ENCODE data around the gene OSM. TPM values are rescaled to one million over a fixed set of nuclear protein-coding genes. Genes with fewer than 3 reads are reported as not detected.

The OSM gene
- total and polyA plus RNA-seq, 7 donors = 0.60 to 12.8 (median 1.5) TPM

- Histone ChIP-seq H3K27me3 (no peaks in the 10 kb centered on the region), H3K4me1 (peaks cover 0 to 10% (median 7%) of the 10 kb centered on the region in 4 donors), H3K9me3 (no peaks in the 10 kb centered on the region), H3K36me3 (peaks cover 0 to 28% (median 7%) of the 10 kb centered on the region in 4 donors), H3K27ac (no peak overlapping the region), H3K4me3 (no peak overlapping the region)
- WGBS, 2 donors = 53 to 76% methylated on average over 7 of the region's 7 CpGs
- TF ChIP-seq POLR2AphosphoS5 (IDR thresholded peaks at IDR 0.05) (no peak), POLR2A (IDR thresholded peaks at IDR 0.05) (no peak), EP300 (IDR thresholded peaks at IDR 0.05) (no peak), CTCF (IDR thresholded peaks at IDR 0.05) (no peak)
- no peak for DNase-seq
- intact Hi-C loops (cut with DNase I) = no loop called here
Observed at GRCh38 chr22:30282616-30283046, 16.0 kb upstream of the OSM start.

DNA sequence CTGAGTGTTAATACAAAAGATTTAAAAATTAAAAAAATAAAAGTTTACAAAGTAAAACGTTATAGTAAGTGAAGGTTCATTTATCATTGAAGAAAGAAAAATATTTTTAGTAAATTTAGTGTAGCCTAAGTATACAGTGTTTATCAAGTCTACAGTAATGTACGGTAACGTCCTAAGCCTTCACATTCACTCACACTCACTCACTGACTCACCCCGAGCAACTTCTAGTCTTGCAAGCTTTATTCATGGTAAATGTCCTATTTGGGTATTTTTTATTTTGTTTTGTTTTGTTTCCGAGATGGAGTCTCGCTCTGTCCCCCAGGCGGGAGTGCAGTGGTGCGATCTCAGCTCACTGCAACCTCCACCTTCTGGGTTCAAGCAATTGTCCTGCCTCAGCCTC lies 13.9 kb upstream of the OSM start:
- Histone ChIP-seq H3K27ac (no peak overlapping the region), H3K4me1 (peaks cover 0 to 14% (median 11%) of the 10 kb centered on the region in 4 donors), H3K4me3 (no peak overlapping the region), H3K9me3 (no peaks in the 10 kb centered on the region), H3K36me3 (peaks cover 0 to 15% (median 2%) of the 10 kb centered on the region in 4 donors), H3K27me3 (no peaks in the 10 kb centered on the region)
- 88 to 89% methylated on average over 8 of the region's 8 CpGs for WGBS, 2 donors
- DNase-seq = no peak
- intact Hi-C loops (cut with DNase I) = no loop called here
- no peak for TF ChIP-seq POLR2AphosphoS5 (IDR thresholded peaks at IDR 0.05)
- TF ChIP-seq POLR2A (IDR thresholded peaks at IDR 0.05) = no peak
- no peak for TF ChIP-seq EP300 (IDR thresholded peaks at IDR 0.05)
- no peak for TF ChIP-seq CTCF (IDR thresholded peaks at IDR 0.05)

GRCh38 chr22:30279932-30280331 lies 13.3 kb upstream of the OSM start:
- intact Hi-C loops (cut with DNase I) = no loop called here
- DNase-seq = no peak
- no peak overlapping the region for H3K27ac ChIP-seq
- no peaks in the 10 kb centered on the region for H3K27me3 ChIP-seq
- no peaks in the 10 kb centered on the region for H3K9me3 ChIP-seq
- 93% methylated on average over 5 of the region's 5 CpGs for WGBS, 2 donors
- H3K36me3 ChIP-seq = peaks cover 0 to 9% (median under 1%) of the 10 kb centered on the region in 4 donors
- TF ChIP-seq POLR2AphosphoS5 (IDR thresholded peaks at IDR 0.05) = no peak
- H3K4me3 ChIP-seq = no peak overlapping the region
- H3K4me1 ChIP-seq = peaks cover 0 to 14% (median 11%) of the 10 kb centered on the region in 4 donors

DNA sequence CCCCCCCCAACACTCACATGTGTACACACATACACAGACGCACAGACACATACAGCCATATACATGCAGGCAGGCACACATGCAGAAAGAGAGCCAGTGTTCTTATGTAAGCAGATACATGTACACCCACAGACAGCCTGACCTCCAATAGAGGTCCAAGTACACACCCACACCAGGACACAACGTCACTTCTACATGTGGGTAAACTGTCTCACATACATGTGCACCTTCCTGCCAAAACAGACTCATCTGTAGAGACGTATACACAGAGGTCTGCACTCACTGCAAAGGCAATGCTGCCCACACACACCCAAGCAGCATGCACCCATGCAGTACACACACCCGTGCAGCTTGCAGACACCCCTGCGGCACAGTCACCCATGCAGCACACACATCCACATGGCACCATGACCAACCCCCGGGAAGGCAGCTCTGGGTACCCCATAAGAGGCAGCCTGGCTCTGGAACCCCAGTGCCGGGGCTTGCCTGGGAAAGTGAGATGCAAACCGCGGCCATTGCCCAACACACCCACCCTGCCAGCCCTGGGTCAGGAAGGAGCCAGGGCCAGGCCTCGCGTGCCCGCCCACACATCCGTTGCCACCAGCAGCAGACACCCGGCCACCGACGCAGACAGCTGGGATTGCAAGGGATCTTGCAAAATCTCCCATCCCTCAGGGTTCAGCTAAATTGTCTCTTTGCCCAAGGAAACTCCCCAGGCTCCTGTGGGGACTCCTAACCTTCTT lies 12.6 kb upstream of the OSM start:
- no peaks in the 10 kb centered on the region for H3K27me3 ChIP-seq
- no peak overlapping the region for H3K27ac ChIP-seq
- H3K36me3 ChIP-seq = peaks cover 0 to 2% (median 0%) of the 10 kb centered on the region in 4 donors
- intact Hi-C loops (cut with DNase I) = no loop called here
- DNase-seq = no peak
- TF ChIP-seq CTCF (IDR thresholded peaks at IDR 0.05) = no peak
- TF ChIP-seq EP300 (IDR thresholded peaks at IDR 0.05) = no peak
- TF ChIP-seq POLR2AphosphoS5 (IDR thresholded peaks at IDR 0.05) = peak in 1 of 4 donors; percentile 35
- H3K9me3 ChIP-seq = no peaks in the 10 kb centered on the region
- H3K4me3 ChIP-seq = no peak overlapping the region
- 77 to 79% methylated on average over 16 of the region's 16 CpGs for WGBS, 2 donors
- peaks cover 0 to 14% (median 11%) of the 10 kb centered on the region in 4 donors for H3K4me1 ChIP-seq

- Histone ChIP-seq H3K9me3 (no peaks in the 10 kb centered on the region), H3K27me3 (no peaks in the 10 kb centered on the region), H3K4me1 (peaks cover 0 to 14% (median 11%) of the 10 kb centered on the region in 4 donors), H3K4me3 (no peak overlapping the region), H3K36me3 (no peaks in the 10 kb centered on the region), H3K27ac (peak overlapping the region; percentile 29 to 54 (median 40))
- intact Hi-C loops (cut with DNase I) = no loop called here
- WGBS, 2 donors = 28 to 55% methylated on average over 14 of the region's 14 CpGs
- peak in 3 of 4 donors; percentile 14 to 36 (median 28) for TF ChIP-seq POLR2AphosphoS5 (IDR thresholded peaks at IDR 0.05)
- no peak for TF ChIP-seq CTCF (IDR thresholded peaks at IDR 0.05)
- TF ChIP-seq EP300 (IDR thresholded peaks at IDR 0.05) = no peak
- no peak for TF ChIP-seq POLR2A (IDR thresholded peaks at IDR 0.05)
- DNase-seq = no peak
Observed at GRCh38 chr22:30277547-30278344, 11.1 kb upstream of the OSM start.

Data from sigmoid colon (tissue), 7 donors.